Lung (tissue), 12 donors: Measurements from ENCODE around the gene AUNIP. TPM values are rescaled to one million over a fixed set of nuclear protein-coding genes. Genes with fewer than 3 reads are reported as not detected.

Experiments
- ATAC-seq: fragments of 200-7000 bp; cut with Tn5 transposase; one replicate; pipeline ENCODE4 v1.9.1; 2020; ENCODE audit warnings: moderate number of reproducible peaks; ENCODE audit not compliant: insufficient read depth, low FRiP score
- DNase-seq, 3 donors: peaks; one replicate each; pipeline ENCODE4 v3.0.0-alpha.2; 2013 to 2017
- H3K27ac ChIP-seq, 2 donors: one replicate each; pipeline ENCODE4 v1.5.1; 2013; ENCODE audit warnings: mild to moderate bottlenecking in 2 of 2, moderate library complexity in 2 of 2, control low read depth in 1 of 2, inconsistent platforms in 1 of 2, low read depth in 1 of 2, low read length in 1 of 2
- H3K27me3 ChIP-seq, 3 donors: one replicate each; pipeline ENCODE4 v1.5.1; 2013; ENCODE audit warnings: low read length in 2 of 3; ENCODE audit not compliant: control insufficient read depth in 3 of 3, insufficient read depth in 3 of 3
- H3K36me3 ChIP-seq, 4 donors: one replicate each; pipeline ENCODE4 v1.5.1; 2013; ENCODE audit warnings: low read length in 4 of 4, mild to moderate bottlenecking in 1 of 4, moderate library complexity in 1 of 4; ENCODE audit not compliant: control insufficient read depth in 4 of 4, insufficient read depth in 4 of 4
- H3K4me1 ChIP-seq, 5 donors: one replicate each; pipeline ENCODE4 v1.5.1; 2013; ENCODE audit warnings: low read length in 5 of 5, mild to moderate bottlenecking in 2 of 5, moderate library complexity in 1 of 5; ENCODE audit not compliant: control insufficient read depth in 5 of 5, insufficient read depth in 5 of 5
- H3K4me3 ChIP-seq: one replicate; pipeline ENCODE4 v1.5.1; 2013; ENCODE audit warnings: mild to moderate bottlenecking, control low read depth, moderate library complexity
- H3K9ac ChIP-seq, 2 donors: one replicate each; pipeline ENCODE4 v1.5.1; 2013; ENCODE audit warnings: low read length in 2 of 2, control low read depth in 1 of 2; ENCODE audit not compliant: insufficient read depth in 1 of 2
- H3K9me3 ChIP-seq, 4 donors: one replicate each; pipeline ENCODE4 v1.5.1; 2013; ENCODE audit warnings: low read length in 3 of 4, mild to moderate bottlenecking in 1 of 4, moderate library complexity in 1 of 4; ENCODE audit not compliant: control insufficient read depth in 4 of 4, insufficient read depth in 3 of 4
- CTCF ChIP-seq: IDR thresholded peaks from 2 replicates; pipeline ENCODE4 v1.5.1; 2012; ENCODE audit warnings: mild to moderate bottlenecking; ENCODE audit errors: control extremely low read depth, extremely low read depth
- WGBS, 2 donors: extraction: QIAGEN DNeasy Blood & Tissue Kit; methylation state at CpG; one replicate each; pipeline ENCODE4 v1.1.7; 2013; 5-methylcytosine and 5-hydroxymethylcytosine counted together
- polyA plus RNA-seq, 2 donors: library from polyadenylated mRNA; stranded (reverse); fragments of 200-250 nt; gene quantifications; one replicate each; pipeline ENCODE4 v1.2.1, GENCODE V29; 2013
- total RNA-seq, 2 donors: library from RNA; depleted of rRNA in 1 of 2; stranded (reverse); fragments of >200 nt in 1 of 2; gene quantifications; one replicate each; pipeline ENCODE4 v1.2.1, GENCODE V29; 2014 to 2021
- donor health status: control.
- donor health status: control.
- donor health status: Bipolar disorder and iron deficiency.
- donor health status: healthy.
- donor health status: DM: yes; HTN: yes; CAD: no.

Gene AUNIP
- total and polyA plus RNA-seq, 4 donors, result 0.21 to 1.1 (median 0.29) TPM

GRCh38 chr1:25828491-25828890, 30.8 kb downstream of the AUNIP start:
- ATAC-seq (no peak), DNase-seq (no peak)
- Histone ChIP-seq H3K27me3 (no peaks in the 10 kb centered on the region), H3K36me3 (peaks cover 46 to 60% (median 53%) of the 10 kb centered on the region in 4 donors), H3K9ac (no peak overlapping the region), H3K4me3 (no peak overlapping the region), H3K27ac (no peak overlapping the region), H3K4me1 (peaks cover 0 to 2% (median 0%) of the 10 kb centered on the region in 5 donors), H3K9me3 (no peaks in the 10 kb centered on the region)
- TF ChIP-seq CTCF, result no peak
- WGBS, 2 donors, result 64 to 67% methylated on average over 3 of the region's 3 CpGs

GRCh38 chr1:25826571-25826970, 32.7 kb downstream of the AUNIP start:
- no peak overlapping the region for H3K9ac ChIP-seq
- H3K27ac ChIP-seq, result no peak overlapping the region
- ATAC-seq, result no peak
- no peak for DNase-seq
- TF ChIP-seq CTCF, result no peak
- WGBS, 2 donors, result 96 to 97% methylated on average over 10 of the region's 10 CpGs
- H3K27me3 ChIP-seq, result no peaks in the 10 kb centered on the region
- peaks cover 1 to 8% (median 4%) of the 10 kb centered on the region in 5 donors for H3K4me1 ChIP-seq
- peaks cover 37 to 48% (median 38%) of the 10 kb centered on the region in 4 donors for H3K36me3 ChIP-seq
- no peak overlapping the region for H3K4me3 ChIP-seq
- no peaks in the 10 kb centered on the region for H3K9me3 ChIP-seq

DNA sequence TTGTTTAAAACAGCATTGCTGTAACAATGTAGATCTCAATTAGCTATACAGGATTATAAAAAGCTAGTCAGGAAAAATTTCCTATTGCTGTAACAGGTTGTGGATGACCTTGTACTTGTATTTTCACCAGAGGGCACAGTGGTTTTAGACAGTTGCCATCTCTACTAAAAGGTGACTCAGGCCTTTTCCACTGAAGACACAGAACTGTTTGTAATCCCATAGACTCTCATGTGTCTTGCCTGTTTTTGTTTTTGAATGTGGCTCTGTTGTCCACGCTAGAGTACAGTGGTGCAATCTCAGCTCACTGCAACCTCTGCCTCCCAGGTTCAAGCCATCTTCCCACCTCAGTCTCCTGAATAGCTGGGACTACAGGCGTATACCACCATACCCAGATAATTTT, 33.7 kb downstream of the AUNIP start:
- Histone ChIP-seq H3K36me3 (peaks cover 28 to 43% (median 33%) of the 10 kb centered on the region in 4 donors), H3K9ac (no peak overlapping the region), H3K27ac (no peak overlapping the region), H3K4me3 (no peak overlapping the region), H3K9me3 (no peaks in the 10 kb centered on the region), H3K4me1 (peaks cover 6 to 18% (median 13%) of the 10 kb centered on the region in 5 donors), H3K27me3 (no peaks in the 10 kb centered on the region)
- no peak for DNase-seq
- 90 to 96% methylated on average over 2 of the region's 2 CpGs for WGBS, 2 donors
- no peak for TF ChIP-seq CTCF
- ATAC-seq, result no peak

- Histone ChIP-seq H3K9ac (peak overlapping the region; percentile 1 to 59), H3K4me3 (no peak overlapping the region)
Observed at GRCh38 chr1:25821630-25822091, 37.6 kb downstream of the AUNIP start.

More at GRCh38 chr1:25821630-25822091, 37.6 kb downstream of the AUNIP start:
- Histone ChIP-seq H3K4me1 (peaks cover 6 to 35% (median 21%) of the 10 kb centered on the region in 5 donors), H3K9me3 (no peaks in the 10 kb centered on the region), H3K27ac (peak overlapping the region in 1 of 2 donors; percentile 37), H3K36me3 (peaks cover 0 to 14% (median 9%) of the 10 kb centered on the region in 4 donors), H3K27me3 (no peaks in the 10 kb centered on the region)
- no peak for TF ChIP-seq CTCF
- ATAC-seq, result no peak
- WGBS, 2 donors, result 64 to 76% methylated on average over 5 of the region's 5 CpGs
- DNase-seq, result no peak
